GM18520 (cell line): ENCODE results near the gene TCP10L.

Experiments
- ATAC-seq: cut with Tn5 transposase; IDR thresholded peaks from one replicate; pipeline ENCODE4 v1.9.1; 2021; ENCODE audit not compliant: unreplicated experiment

TCP10L gene

DNA sequence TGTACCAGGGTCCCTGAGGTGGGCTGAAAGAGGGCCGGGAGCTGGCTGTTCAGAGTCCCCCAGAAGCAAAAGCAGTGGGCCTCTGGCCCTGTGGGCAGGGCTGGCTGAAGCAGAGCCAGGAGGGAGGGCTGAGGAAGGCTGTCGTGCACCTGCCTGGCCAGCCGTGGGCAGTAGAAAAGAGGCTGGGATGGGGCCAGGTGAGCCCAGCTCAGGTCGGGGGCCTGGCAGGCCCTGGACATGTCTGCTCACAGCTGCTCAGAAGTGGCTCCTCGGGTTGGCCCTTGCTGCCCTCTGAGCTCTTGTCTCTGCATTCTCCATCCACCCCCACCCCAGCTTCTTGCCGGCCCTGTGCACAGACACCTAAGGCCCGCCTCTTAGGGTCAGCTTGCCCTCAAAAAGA lies 60.0 kb downstream of the TCP10L start:
- ATAC-seq: no peak

DNA sequence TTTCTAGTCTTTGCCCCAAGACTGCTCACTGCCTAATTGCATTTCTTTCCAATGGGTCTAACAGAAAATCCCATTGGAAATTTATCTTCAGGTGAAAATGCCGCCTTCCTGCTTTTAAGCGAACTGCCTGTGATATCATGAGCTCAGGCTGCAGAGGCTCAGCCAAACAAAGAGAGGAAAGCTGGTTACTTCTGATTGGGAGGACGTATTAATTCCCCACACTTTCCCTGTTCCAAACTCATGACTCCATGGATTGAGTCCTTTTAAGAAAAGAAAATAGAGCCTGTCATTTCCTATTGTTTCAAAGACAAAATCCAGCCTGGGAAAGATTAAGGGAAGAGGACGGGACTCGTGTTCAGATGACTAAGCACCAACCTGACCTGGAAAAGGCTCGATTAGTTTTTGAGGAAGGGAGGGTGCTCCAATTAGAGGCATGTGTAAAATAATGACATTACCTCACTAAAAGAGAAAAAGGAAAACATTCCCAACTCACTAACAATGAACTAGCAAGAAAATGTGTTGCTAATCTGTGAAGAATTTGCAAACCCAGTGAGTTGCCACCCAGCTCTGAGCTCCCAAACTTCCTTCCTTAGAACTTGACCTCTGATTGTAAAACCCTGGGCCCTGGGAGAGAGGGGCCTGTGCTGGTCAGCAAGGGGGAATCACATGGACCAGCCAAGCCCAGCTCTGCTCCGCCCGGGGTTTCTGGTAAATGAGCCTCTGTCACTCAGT lies 61.2 kb downstream of the TCP10L start:
- no peak for ATAC-seq
